NB4 (cell line): ENCODE measurements around the gene ARHGAP22.

Source experiments
- DNase-seq: peaks from one replicate; pipeline ENCODE4 v3.0.0; 2010; ENCODE audit warnings: low read depth
- H3K4me3 ChIP-seq: one replicate; pipeline ENCODE4 v1.5.1; 2011; ENCODE audit warnings: mild to moderate bottlenecking, low read depth, low read length, moderate library complexity
- CTCF ChIP-seq: IDR thresholded peaks from one replicate; pipeline ENCODE4 v1.5.1; 2012; ENCODE audit warnings: low read depth, low read length
- MAX ChIP-seq: IDR thresholded peaks from 2 replicates; pipeline ENCODE4 v1.6.1; 2011; ENCODE audit warnings: low read depth, low read length
- MYC ChIP-seq: IDR thresholded peaks from 2 replicates; pipeline ENCODE4 v1.6.1; 2011; ENCODE audit warnings: low read depth, low read length
- POLR2A ChIP-seq: IDR thresholded peaks from 2 replicates; pipeline ENCODE4 v1.6.1; 2011; ENCODE audit warnings: mild to moderate bottlenecking; ENCODE audit not compliant: insufficient read length; ENCODE audit errors: extremely low read depth

Gene ARHGAP22

GRCh38 chr10:48606530-48607355 lies 1.9 kb upstream of the ARHGAP22 start:
- no peak overlapping the region for H3K4me3 ChIP-seq
- peak; percentile 98 for DNase-seq
- TF ChIP-seq POLR2A (no peak), CTCF (no peak), MYC (peak; percentile 94), MAX (peak; percentile 81)

GRCh38 chr10:48605786-48606529 lies 1.1 kb upstream of the ARHGAP22 start:
- TF ChIP-seq POLR2A, result no peak
- TF ChIP-seq MYC, result no peak
- no peak for TF ChIP-seq CTCF
- no peak for TF ChIP-seq MAX
- no peak overlapping the region for H3K4me3 ChIP-seq
- DNase-seq, result peak; percentile 83

GRCh38 chr10:48604039-48604990 lies 558 bp downstream of the ARHGAP22 start:
- TF ChIP-seq POLR2A, result no peak
- no peak for TF ChIP-seq MAX
- TF ChIP-seq MYC, result no peak
- no peak for TF ChIP-seq CTCF
- H3K4me3 ChIP-seq, result no peak overlapping the region
- DNase-seq, result no peak

- no peak overlapping the region for H3K4me3 ChIP-seq
- TF ChIP-seq MYC (no peak), MAX (no peak)
- no peak for DNase-seq
Measured at GRCh38 chr10:48603421-48604038, 1.3 kb downstream of the ARHGAP22 start.

GRCh38 chr10:48602401-48603135 lies 2.3 kb downstream of the ARHGAP22 start:
- no peak for TF ChIP-seq POLR2A
- no peak for TF ChIP-seq CTCF
- TF ChIP-seq MAX, result no peak
- TF ChIP-seq MYC, result no peak
- DNase-seq, result no peak
- no peak overlapping the region for H3K4me3 ChIP-seq
